GM19463 (cell line): ENCODE data around the gene PEX7.
"Not testable (repeated sequence)": the region's sequence is repeated elsewhere in the genome, so short reads cannot be mapped to it uniquely, and the experiment has no call there.

Experiments used
- ATAC-seq: cut with Tn5 transposase; IDR thresholded peaks from one replicate; pipeline ENCODE4 v1.9.1; 2021; ENCODE audit warnings: mild to moderate bottlenecking, moderate library complexity; ENCODE audit not compliant: unreplicated experiment

PEX7 gene

GRCh38 chr6:136893187-136893586, 70.8 kb downstream of the PEX7 start:
- no peak for ATAC-seq

GRCh38 chr6:136895901-136896300, 73.5 kb downstream of the PEX7 start:
- no peak for ATAC-seq

- ATAC-seq, result no peak
Observed at GRCh38 chr6:136897071-136897470, 74.7 kb downstream of the PEX7 start.

- no peak for ATAC-seq
Observed at GRCh38 chr6:136901212-136901784, 78.9 kb downstream of the PEX7 start.

GRCh38 chr6:136904477-136904876, 82.1 kb downstream of the PEX7 start:
- ATAC-seq, result not testable (repeated sequence)

- no peak for ATAC-seq
Observed at GRCh38 chr6:136914947-136915346, 92.6 kb downstream of the PEX7 start.

GRCh38 chr6:136918706-136919105, 96.3 kb downstream of the PEX7 start:
- ATAC-seq, result no peak

- ATAC-seq, result no peak
Observed at GRCh38 chr6:136920216-136920615, 97.8 kb downstream of the PEX7 start.

- no peak for ATAC-seq
Observed at GRCh38 chr6:136920671-136921380, 98.4 kb downstream of the PEX7 start.

- ATAC-seq, result no peak
Observed at GRCh38 chr6:136921381-136921935, 99.1 kb downstream of the PEX7 start.

- no peak for ATAC-seq
Observed at GRCh38 chr6:136921936-136922684, 99.7 kb downstream of the PEX7 start, which contains the start of gene SLC35D3. Gene SLC35D3, plus strand, starts transcription at chr6:136922301. Its CDS starts 128 bp downstream, at chr6:136922429.

- ATAC-seq, result no peak
Observed at GRCh38 chr6:136922685-136923006, 100.3 kb downstream of the PEX7 start.

- ATAC-seq, result no peak
Observed at GRCh38 chr6:136923116-136923953, 100.9 kb downstream of the PEX7 start.

- no peak for ATAC-seq
Observed at GRCh38 chr6:136923954-136924673, 101.7 kb downstream of the PEX7 start.

GRCh38 chr6:136926383-136926782, 104.0 kb downstream of the PEX7 start:
- ATAC-seq, result no peak

GRCh38 chr6:136927292-136927691, 104.9 kb downstream of the PEX7 start:
- ATAC-seq, result no peak

- no peak for ATAC-seq
Observed at GRCh38 chr6:136930528-136930927, 108.1 kb downstream of the PEX7 start.

- ATAC-seq, result no peak
Observed at GRCh38 chr6:136932599-136932998, 110.2 kb downstream of the PEX7 start.

- ATAC-seq, result no peak
Observed at GRCh38 chr6:136945072-136945471, 122.7 kb downstream of the PEX7 start.

GRCh38 chr6:136945711-136946121, 123.3 kb downstream of the PEX7 start:
- no peak for ATAC-seq
